Stimulated activated CD8-positive, alpha-beta memory T cell treated with anti-CD3 and anti-CD28 coated beads, Interleukin-12 subunit alpha, Interleukin-12 subunit beta, amount 100 ng/mL, for 24 hours (primary cell): Measurements from ENCODE around the gene LDLRAD3.
"Not testable (repeated sequence)": the region's sequence is repeated elsewhere in the genome, so short reads cannot be mapped to it uniquely, and the experiment has no call there.

ENCODE experiments used
- DNase-seq: peaks from one replicate; pipeline ENCODE4 v3.0.0-alpha.2; 2020; ENCODE audit errors: extremely low read depth

The LDLRAD3 gene

GRCh38 chr11:36162883-36163434, 219.1 kb downstream of the LDLRAD3 start:
- no peak for DNase-seq

- DNase-seq = no peak
These were observed 220.8 kb downstream of the LDLRAD3 start for GRCh38 chr11:36164506-36165250.

- DNase-seq = no peak
These were observed 221.9 kb downstream of the LDLRAD3 start for GRCh38 chr11:36165621-36166397.

GRCh38 chr11:36167073-36167472, 223.2 kb downstream of the LDLRAD3 start:
- DNase-seq = no peak

- no peak for DNase-seq
These were observed 223.9 kb downstream of the LDLRAD3 start for GRCh38 chr11:36167729-36168128.

GRCh38 chr11:36177836-36178235, 234.0 kb downstream of the LDLRAD3 start:
- no peak for DNase-seq

GRCh38 chr11:36186340-36187175, 242.7 kb downstream of the LDLRAD3 start:
- no peak for DNase-seq

GRCh38 chr11:36187622-36188021, 243.8 kb downstream of the LDLRAD3 start:
- DNase-seq = no peak

- not testable (repeated sequence) for DNase-seq
These were observed 245.9 kb downstream of the LDLRAD3 start for GRCh38 chr11:36189735-36190134.

GRCh38 chr11:36191941-36192340, 248.1 kb downstream of the LDLRAD3 start:
- no peak for DNase-seq

GRCh38 chr11:36192425-36193289, 248.8 kb downstream of the LDLRAD3 start:
- no peak for DNase-seq

GRCh38 chr11:36193290-36193619, 249.4 kb downstream of the LDLRAD3 start:
- no peak for DNase-seq

- no peak for DNase-seq
These were observed 249.9 kb downstream of the LDLRAD3 start for GRCh38 chr11:36193721-36194120.

GRCh38 chr11:36195496-36196354, 251.9 kb downstream of the LDLRAD3 start:
- no peak for DNase-seq

- no peak for DNase-seq
These were observed 252.6 kb downstream of the LDLRAD3 start for GRCh38 chr11:36196411-36196998.

- no peak for DNase-seq
These were observed 257.5 kb downstream of the LDLRAD3 start for GRCh38 chr11:36201411-36201810.

GRCh38 chr11:36205536-36205935, 261.7 kb downstream of the LDLRAD3 start:
- no peak for DNase-seq

GRCh38 chr11:36210529-36210928, 266.7 kb downstream of the LDLRAD3 start:
- DNase-seq = no peak

GRCh38 chr11:36211761-36212430, 268.0 kb downstream of the LDLRAD3 start:
- DNase-seq = no peak
